ENCODE results near the gene QKI. TPM values are rescaled to one million over a fixed set of nuclear protein-coding genes. Genes with fewer than 3 reads are reported as not detected.

The QKI gene
- 121 and 122 TPM in 2 replicates for total RNA-seq

GRCh38 chr6:163414117-163414945 lies at the start of gene QKI:
TSS of gene QKI (plus strand) at chr6:163414718. CDS start at chr6:163415194, 476 bp downstream.

